Stimulated activated CD4-positive, alpha-beta T cell treated with anti-CD3 and anti-CD28 coated beads, TNF-alpha, amount 100 ng/mL, for 24 hours (primary cell): ENCODE measurements around the gene N4BP2L2.
"Not testable (repeated sequence)": the region's sequence is repeated elsewhere in the genome, so short reads cannot be mapped to it uniquely, and the experiment has no call there.

ENCODE experiments used
- DNase-seq, 3 experiments: peaks; one replicate each; pipeline ENCODE4 v3.0.0-alpha.2; 2020; ENCODE audit warnings: low read depth in 3 of 3

N4BP2L2 gene

DNA sequence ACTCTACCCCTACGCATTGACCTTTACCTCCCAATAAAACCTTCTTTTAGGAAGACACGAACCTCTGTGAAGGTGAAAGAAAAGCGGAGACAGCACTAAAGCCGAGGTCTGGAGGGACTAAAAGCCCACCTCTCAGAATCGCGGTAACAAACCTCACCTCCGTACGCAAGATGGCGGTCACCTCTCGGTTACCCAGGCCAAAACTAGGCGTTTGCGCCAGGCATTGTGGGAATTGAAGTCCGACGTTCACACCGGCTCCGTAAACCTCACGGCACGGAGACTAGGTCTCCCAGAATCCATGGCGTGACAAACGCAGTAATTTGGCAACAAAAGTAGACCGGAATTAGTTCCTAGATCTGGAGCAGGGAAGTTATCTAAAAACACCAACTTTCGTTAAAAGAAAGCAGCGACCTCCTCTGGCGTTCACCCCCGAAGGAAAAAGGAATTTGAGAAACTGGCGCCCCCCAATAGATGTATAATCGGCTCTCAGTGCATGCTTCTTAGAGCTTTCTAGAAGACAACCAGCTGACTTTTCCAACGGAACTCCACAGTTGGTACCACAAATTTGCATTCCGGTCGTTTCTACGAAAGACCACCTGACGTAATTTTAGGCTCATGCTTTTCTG lies at the start of gene N4BP2L2:
TSS of gene N4BP2L2 (minus strand) at position 175 of the 626 bp plus-strand sequence. CDS start 1,768 bp downstream, outside the sequence.
- DNase-seq, result peak; percentile 76 to 88 (median 86)

DNA sequence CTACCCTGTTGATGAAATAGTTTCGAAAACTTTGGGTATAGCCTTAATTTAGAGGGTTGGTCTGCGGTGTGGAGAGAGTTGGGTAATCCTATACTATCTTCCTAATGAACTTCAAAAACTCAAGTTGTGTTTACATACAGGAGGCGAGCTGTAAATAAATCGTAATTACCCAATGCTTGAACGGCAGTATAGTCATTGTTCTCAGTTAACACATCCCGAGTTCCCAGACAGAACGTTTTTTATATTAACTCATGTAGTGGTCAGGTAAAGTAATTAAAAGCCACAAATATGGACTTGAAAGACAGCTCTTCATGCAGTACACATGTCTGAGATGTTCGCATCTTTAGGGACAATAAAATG lies 49.2 kb upstream of the N4BP2L2 start:
- DNase-seq, result no peak

DNA sequence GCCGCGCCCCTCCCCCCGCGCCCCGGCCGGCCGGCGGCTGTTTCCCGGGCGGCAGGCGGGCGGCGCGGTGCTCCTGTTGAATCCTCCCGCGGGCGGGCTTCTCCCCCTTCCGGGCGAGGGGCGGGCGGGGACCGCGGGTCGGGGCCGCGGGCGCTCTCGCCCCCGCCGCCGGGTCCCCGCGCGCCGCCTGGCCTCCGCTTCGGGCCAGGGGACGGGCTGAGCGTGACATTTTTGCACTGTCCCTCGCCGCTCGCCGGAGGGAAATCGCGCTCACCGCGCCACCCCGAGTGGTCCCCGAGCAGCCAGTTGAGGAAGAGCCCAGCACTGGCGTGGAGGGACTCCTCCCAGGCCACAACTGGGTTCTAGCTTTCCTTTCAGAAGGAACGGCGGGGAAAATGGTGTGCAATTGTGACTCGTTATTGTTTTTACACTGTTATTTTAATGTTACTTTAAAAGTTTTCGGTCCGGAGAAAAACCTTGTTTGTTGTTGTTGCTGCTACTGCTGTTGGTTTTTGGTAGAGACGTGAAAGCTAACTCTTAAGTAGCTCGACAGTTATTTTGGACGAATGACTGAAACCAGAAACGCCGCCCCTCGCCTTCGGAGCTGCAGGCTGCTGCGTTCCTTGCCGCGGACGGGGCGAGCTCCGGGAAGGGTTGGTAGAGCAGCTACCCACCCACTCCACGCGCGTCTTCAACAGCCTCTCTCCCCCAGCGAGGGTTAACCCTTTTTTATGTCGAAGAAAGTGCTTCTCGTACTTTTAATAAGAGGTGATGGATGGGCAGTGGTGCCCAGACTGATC lies 48.6 kb upstream of the N4BP2L2 start:
- peak in 2 of 3 experiments; percentile 16 to 59 for DNase-seq

DNA sequence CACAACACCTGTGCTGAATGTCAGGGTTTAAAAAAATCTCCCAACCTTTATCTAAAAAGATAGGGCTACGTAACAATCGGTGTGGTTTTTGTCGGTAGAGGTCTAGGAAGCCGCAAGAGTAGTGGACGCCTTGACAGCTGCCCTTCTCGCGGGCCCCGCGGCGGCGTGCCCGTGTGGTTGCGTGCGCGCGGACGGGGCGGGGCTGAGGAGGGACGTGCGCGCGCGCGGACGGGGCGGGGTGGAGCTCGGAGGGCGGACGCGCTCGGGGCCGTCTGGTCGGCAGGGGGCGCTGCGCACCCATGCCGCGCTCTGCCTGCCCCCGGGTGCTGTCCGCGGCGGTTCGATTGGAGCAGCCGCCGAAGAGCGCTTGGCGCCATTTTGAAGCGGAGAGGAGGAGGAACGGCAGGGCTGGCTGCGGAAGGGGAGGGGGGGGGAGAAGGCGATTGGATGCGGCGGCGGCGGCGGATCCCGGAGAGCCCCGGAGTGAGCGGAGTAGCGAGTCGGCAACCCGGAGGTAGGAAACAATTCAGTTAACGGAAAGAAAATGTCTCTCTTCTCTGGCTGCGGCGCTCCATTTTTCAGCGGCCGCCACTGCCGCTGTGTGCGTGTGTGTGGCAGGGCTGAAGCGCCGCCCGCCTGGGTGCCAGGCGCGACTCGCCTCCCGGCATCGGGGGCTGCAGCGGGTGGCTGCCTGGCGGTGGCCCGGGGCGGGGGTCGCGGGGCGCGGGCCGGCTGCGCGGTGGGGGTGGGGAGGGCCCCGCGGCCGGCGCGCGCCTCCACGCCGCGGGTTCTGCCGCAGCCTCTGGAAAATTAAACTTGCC lies 47.7 kb upstream of the N4BP2L2 start, which contains the start of gene PDS5B:
TSS of gene PDS5B (plus strand) at position 373 of the 821 bp plus-strand sequence. CDS start 62,321 bp downstream, outside the sequence.
- DNase-seq, result peak; percentile 86 to 93 (median 91)

DNA sequence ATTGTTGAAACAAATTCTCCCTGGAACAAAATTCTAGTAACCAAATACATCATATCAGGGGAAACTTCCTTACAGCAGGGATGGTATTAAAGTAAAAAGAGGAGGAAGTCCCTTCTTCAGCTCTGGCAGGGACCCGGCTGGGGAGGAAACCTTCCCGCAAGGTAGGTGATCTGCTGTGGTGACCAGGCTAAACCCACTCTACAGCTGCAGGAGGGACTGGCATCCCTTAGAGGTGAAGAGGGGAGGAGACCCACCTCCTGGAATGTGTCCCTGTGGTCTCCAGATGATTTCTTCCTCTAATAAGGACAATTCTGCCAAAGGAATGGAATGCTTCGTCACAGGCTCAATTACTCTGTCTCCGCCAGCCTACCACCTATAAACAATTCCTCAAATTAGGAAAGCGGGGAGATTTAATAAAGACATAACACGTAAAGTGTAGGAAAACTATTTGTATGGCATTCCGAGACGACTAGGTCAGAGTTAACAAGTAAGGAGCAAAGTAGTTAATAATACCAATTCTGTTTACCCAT lies 47.0 kb upstream of the N4BP2L2 start:
- DNase-seq, result no peak

DNA sequence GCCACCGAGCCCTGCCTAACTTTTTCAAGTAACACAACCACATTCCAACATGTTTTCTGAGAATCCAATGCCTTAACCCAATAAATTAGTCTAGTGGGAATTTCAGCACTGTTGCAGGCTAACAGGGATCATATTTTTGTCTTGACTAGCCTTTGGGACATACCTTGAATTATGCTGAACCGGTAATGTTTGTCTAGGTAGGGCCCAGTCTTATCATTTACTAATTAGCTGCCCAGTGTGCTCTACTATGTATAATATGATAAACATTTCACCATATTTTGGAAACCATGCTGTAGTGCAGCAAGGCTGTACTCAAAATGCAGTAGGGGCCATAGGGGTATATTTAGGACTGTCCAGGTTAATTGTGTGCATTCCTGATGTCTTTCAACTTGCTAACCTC lies 44.4 kb upstream of the N4BP2L2 start:
- DNase-seq, result no peak

DNA sequence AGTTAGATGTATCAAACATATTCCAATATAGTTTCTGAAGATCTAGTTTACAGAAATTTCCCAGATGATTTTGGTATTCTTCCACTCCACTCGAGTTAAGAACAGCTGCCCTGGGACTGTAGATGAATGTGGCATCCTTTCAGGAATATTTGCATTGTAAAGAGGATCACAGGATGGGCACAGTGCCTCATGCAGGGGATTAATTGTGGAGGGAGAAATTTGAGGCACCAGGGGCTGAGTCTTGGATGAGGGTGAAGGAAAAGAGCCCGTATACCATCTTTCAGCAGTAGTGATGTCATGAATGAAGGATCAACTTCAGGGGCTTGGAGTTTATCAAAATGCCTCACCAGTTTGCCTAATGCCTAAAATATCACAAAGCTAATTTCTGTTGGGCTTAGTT lies 43.7 kb upstream of the N4BP2L2 start:
- DNase-seq, result no peak

DNA sequence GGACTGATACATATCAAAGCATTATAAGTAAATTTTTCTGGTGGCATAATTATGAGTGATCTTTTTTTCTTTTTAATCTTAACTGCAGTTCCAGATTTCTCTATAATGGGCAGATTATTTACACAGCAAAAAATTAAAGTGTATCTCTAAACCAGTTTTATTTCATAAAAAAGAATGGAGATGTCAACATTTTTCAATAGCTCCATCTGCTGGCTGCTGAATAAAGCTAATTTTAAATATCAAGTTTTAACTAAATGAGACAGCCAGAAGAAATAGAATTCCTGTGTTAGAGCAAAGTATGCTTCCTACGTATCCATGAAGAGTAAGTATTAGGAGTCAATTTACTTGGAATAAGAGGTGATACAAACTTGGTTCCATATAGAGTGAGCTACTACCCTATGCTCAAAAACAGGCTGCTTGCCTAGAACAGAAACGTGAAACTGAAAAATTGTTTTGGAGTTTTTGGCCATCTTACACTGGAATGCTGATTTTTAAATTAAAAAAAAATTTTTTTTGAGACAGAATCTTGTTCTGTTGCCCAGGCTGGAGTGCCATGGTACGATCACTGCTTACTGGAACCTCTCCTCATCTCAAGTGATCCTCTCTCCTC lies 42.7 kb upstream of the N4BP2L2 start:
- no peak for DNase-seq

DNA sequence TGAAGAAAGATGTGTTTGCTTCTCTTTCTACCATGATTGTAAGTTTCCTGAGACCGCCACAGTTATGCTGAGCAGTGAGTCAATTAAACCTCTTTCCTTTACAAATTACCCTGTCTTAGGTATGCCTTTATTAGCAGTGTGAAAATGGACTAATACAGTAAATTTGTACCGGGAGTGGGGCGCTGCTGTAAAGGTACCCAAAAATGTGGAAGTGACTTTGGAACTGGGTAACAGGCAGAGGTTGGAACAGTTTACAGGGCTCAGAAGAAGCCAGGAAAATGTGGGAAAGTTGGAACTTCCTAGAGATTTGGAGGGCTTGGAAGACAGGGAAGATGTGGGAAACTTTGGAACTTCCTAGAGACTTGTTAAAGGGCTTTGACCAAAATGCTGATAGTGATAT lies 38.4 kb upstream of the N4BP2L2 start:
- DNase-seq, result no peak

DNA sequence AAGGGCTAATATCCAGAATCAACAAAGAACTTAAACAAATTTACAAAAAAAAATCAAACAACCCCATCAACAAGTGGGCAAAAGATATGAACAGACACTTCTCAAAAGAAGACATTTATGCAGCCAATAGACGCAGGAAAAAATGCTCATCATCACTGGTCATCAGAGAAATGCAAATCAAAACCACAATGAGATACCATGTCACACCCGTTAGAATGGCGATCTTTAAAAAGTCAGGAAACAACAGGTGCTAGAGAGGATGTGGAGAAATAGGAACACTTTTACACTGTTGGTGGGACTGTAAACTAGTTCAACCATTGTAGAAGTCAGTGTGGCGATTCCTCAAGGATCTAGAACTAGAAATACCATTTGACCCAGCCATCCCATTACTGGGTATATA lies 37.1 kb upstream of the N4BP2L2 start:
- DNase-seq, result not testable (repeated sequence)

DNA sequence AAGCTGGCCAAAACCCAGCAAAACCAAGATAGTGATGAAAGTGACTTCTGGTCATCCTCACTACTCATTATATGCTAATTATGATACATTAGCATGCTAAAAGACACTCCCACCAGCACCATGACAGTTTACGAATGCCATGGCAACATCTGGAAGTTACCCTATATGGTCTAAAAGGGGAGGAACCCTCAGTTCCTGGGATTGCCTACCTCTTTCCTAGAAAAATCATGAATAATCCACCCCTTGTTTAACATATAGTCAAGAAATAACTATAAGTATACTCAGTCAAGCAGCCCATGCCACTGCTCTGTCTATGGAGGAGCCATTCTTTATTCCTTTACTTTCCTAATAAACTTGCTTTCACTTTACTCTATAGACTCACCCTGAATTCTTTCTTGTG lies 22.2 kb upstream of the N4BP2L2 start:
- not testable (repeated sequence) for DNase-seq

DNA sequence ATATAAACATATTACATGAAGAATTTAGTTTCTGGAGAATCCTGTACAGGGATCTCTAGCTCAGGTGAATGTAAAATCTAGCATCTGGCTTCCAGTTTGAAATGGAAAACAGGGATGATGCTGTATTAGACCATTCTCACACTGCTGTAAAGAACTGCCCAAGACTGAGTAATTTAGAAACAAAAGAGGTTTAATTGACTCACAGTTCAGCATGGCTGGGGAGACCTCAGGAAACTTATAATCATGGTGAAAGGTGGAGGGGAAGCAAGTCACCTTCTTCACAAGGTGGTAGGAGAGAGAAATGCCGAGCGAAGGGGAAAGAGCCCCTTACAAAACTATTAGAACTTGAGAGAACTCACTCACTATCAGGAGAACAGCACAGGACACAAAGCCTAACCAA lies 17.0 kb upstream of the N4BP2L2 start:
- DNase-seq, result no peak

DNA sequence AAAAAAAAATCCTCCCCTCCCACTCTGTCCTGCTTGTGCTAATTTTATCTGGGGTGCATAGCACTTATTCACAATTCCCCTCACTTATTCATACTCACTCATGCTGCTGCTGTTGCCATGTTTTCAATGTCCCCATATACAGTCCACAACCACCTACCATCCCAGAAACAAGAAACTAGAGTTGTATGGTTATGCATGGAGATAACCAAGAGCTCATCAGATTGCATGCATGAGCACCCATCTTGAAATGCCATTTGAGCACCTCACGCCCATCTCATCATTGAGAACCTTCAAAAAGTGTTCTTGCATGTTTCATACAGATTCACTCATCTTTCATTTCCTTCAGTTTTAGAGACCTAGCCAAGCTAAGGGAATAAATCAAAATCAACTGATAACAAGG lies 15.1 kb upstream of the N4BP2L2 start:
- no peak for DNase-seq

DNA sequence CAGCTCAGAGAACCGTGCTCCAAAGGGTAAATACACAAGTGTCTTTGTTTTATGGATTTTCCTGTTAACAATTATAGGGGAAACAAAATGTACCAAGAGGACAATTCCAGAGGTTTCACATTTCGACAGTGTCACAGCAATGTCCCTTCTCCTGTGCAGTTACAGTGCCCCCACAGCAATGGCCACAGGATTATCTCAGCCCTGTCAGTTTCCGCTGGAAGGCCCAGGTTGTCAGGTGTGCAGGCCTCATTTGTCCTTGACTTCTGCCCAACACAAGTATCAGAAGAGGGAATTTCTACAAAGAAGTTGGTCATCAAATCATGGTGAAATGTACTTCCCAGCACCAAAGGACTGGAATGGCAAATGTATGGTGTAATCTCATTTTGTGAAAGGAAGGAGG lies 11.2 kb upstream of the N4BP2L2 start:
- no peak for DNase-seq

DNA sequence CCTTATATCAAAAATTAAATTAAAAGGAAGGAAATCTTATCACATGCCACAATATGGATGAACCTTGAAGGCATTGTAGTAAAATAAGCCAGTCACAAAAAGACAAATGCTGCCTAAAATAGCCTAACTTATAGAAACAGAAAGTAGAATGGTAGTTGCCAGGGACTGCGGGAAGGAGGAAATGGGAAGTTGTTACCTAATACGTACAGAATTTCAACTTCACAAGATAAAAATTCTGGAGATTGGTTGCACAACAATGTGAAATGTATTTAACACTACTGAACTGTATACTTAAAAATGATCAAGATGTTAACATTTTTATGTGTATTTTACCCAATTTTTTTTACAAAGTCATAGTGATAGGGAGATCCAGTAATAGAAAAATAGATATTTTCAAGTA lies 10.2 kb upstream of the N4BP2L2 start:
- DNase-seq, result no peak

DNA sequence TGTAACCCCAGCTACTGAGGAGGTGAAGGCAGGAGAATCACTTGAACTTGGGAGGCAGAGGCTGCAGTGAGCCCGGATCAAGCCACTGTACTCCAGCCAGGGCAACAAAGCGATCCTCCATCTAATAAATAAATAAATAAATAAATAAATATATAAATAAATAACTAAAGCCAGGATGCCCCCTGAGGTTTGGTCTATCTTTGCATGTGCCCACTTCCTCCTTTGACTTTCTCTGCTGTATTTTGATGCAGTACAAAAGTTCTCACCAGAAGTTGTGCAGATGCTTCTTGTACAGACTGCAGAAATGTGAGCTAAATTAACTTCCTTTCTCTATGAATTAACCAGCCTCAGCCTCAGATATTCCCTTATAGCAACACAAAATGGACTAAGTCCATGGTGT lies 6.5 kb upstream of the N4BP2L2 start:
- no peak for DNase-seq

DNA sequence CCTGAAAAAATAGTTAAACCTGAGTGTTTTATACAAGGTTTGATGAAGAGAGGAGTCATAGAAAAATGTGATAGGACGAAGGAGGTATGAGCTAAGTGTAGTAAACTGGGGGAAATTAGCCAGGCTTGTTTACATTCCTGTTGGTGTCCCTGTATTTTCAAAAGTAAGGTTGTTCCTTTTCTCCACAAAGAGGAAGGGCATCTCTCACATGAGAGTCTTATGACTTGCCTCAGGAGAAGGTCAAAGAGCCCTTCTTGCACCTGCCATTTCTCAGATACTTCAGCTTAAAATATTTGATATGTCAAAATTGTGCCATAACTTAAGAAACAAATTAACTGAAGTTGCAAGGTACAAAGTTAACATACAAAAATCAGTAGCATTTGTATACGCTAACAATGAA lies 3.6 kb upstream of the N4BP2L2 start:
- no peak for DNase-seq

DNA sequence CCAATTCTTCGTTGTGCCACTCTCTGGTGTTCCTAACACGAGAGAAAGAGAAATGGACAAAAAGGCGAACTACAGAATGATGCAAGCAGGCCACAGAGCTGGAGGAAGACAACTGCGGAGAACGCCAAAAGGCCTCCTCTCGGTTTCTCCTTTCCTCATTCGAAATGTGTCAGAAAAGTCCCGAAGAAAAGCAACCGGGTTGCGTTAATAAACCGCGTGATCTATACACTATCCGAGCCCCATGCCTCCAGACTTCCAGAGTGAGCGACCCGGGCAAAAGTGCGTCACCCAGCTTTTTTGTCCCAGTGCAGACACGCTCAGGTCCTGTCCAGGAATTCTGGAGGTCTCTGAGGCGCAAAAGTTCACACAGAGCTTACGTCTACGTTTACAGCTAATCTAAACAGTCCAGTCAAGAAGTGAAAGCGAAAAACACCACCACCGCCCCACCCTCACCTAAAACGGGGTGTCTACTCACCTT lies 413 bp downstream of the N4BP2L2 start:
- peak in 1 of 3 experiments; percentile 2 for DNase-seq

DNA sequence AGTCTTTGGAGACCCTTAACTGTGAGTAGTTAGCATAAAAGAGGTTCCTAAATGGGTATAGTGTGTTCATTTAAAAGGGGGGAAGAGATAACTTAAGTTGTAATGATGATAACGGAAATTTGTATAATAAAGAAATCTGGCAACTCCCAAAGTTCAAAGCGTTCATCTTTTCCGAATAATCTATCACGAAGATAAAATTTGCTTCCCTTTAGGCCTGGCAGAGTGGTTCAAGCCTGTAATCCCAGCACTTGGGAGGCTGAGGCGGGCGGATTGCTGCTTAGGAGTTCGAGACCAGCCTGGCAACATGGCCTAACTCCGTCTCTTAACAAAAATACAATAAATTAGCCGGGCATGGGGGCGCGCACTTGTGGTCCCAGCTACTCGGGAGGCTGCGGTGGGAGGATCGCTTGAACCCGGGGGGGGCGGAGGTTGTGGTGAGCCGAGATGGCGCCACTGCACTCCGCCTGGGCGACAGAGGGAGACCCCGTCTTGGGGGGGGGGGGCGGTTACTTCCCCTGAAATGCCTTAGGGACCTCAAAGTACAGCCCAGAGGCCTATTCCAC lies 934 bp downstream of the N4BP2L2 start:
- peak; percentile 6 to 32 (median 7) for DNase-seq

DNA sequence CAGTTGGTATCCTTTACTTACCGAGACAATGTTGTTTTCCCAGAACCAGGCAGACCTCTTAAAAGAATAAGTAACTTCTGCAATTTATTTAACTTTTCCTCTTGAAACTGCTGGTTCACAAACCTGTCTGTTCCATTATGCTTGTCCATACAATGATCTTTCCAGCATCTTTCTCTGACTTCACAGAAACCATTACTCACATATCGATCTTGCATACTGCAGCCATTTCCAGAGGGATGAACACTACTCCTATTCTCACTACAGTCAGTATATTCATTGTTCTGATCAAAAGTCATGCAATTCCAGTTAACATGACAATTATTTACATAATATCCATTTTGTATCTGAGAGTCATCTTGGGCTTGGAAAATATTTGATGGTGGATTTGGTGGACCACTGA lies 2.8 kb downstream of the N4BP2L2 start:
- no peak for DNase-seq

DNA sequence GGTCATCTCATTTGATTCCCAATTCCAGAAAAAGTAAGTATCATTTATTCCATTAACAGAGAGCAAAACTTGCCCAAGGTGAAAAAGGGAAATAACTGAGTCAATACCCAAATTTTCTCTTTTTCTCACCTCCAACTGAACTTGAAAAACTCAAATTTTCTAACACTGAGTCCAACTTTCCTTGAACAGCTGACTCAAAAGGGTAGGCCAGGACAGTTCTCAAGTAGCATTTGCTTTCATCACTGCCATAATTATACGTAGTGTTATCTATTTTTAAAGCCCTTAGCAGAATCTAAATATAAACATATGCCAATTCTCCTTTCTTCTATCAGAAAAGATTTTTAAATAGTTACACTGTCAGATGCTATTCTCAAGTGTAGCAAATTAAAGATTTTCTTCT lies 3.5 kb downstream of the N4BP2L2 start:
- no peak for DNase-seq
